Smooth muscle cell (in vitro differentiated cells): ENCODE measurements around the gene GPR4. TPM values are rescaled to one million over a fixed set of nuclear protein-coding genes. Genes with fewer than 3 reads are reported as not detected.

Experiments used
- DNase-seq: peaks from one replicate; lab custom pipeline; 2025; ENCODE audit not compliant: unreplicated experiment; lab: John Stamatoyannopoulos, UW
- H2AFZ ChIP-seq: fragments of 200-600 bp; sonication (generic); 2 replicates; pipeline ENCODE4 v1.6.0; 2016; ENCODE audit warnings: antibody characterized with exemption, low read depth, mild to moderate bottlenecking
- H3F3A ChIP-seq: fragments of 200-600 bp; sonication (generic); 2 replicates; pipeline ENCODE4 v1.6.0; 2017; ENCODE audit warnings: antibody characterized with exemption, low read depth
- H3K27ac ChIP-seq: fragments of 200-600 bp; sonication (generic); 2 replicates; pipeline ENCODE4 v1.5.1; 2016; ENCODE audit warnings: low read depth, mild to moderate bottlenecking
- H3K27me3 ChIP-seq: fragments of 200-600 bp; sonication (generic); 2 replicates; pipeline ENCODE4 v1.6.1; 2016; ENCODE audit warnings: low read depth, mild to moderate bottlenecking
- H3K36me3 ChIP-seq: fragments of 200-600 bp; sonication (generic); 2 replicates; pipeline ENCODE4 v1.5.1; 2016; ENCODE audit warnings: low read depth
- H3K4me1 ChIP-seq: fragments of 200-600 bp; sonication (generic); 2 replicates; pipeline ENCODE4 v1.5.1; 2016; ENCODE audit warnings: low read depth
- H3K4me2 ChIP-seq: fragments of 200-600 bp; sonication (generic); 2 replicates; pipeline ENCODE4 v1.6.0; 2016; ENCODE audit warnings: mild to moderate bottlenecking
- H3K4me3 ChIP-seq: fragments of 200-600 bp; sonication (generic); 2 replicates; pipeline ENCODE4 v1.5.1; 2016; ENCODE audit warnings: mild to moderate bottlenecking
- H3K79me2 ChIP-seq: fragments of 200-600 bp; sonication (generic); 2 replicates; pipeline ENCODE4 v1.6.0; 2016; ENCODE audit warnings: low read depth, mild to moderate bottlenecking
- H3K9ac ChIP-seq: fragments of 200-600 bp; sonication (generic); 2 replicates; pipeline ENCODE4 v1.6.0; 2016; ENCODE audit warnings: low read depth
- H3K9me3 ChIP-seq: fragments of 200-600 bp; sonication (generic); replicated peaks from 2 replicates; pipeline ENCODE4 v1.5.1; 2016; ENCODE audit warnings: low read depth
- H4K20me1 ChIP-seq: fragments of 200-600 bp; sonication (generic); 2 replicates; pipeline ENCODE4 v1.6.0; 2016; ENCODE audit warnings: low read depth
- CTCF ChIP-seq: fragments of 200-600 bp; sonication (generic); IDR thresholded peaks from 2 replicates; pipeline ENCODE4 v1.5.1; 2017; ENCODE audit warnings: borderline replicate concordance, mild to moderate bottlenecking, antibody characterized with exemption; ENCODE audit not compliant: insufficient read depth, poor library complexity, severe bottlenecking
- WGBS: methylation state at CpG from one replicate; pipeline ENCODE4 v1.1.7; 2016; ENCODE audit warnings: low lambda C conversion rate; 5-methylcytosine and 5-hydroxymethylcytosine counted together
- polyA plus RNA-seq: library from polyadenylated mRNA; unstranded; fragments of >200 nt; fragmentation: Nextera tagmentation; extraction: Ambion mirVana; gene quantifications from 2 replicates; pipeline ENCODE4 v1.2.1, GENCODE V29; 2016
- total RNA-seq: library from RNA; depleted of rRNA; stranded (reverse); fragments of >200 nt; gene quantifications from 2 replicates; pipeline ENCODE4 v1.2.3, GENCODE V29; 2014

Gene GPR4
- total and polyA plus RNA-seq, 2 experiments from 2014 or later = not detected

GRCh38 chr19:45607071-45608029 is 5.3 kb upstream of the GPR4 start:
- Histone ChIP-seq H3K4me2 (peak overlapping the region; percentile 84), H3K9ac (no peak overlapping the region), H3K4me3 (peak overlapping the region; percentile 33), H3K79me2 (no peaks in the 10 kb centered on the region), H3K27me3 (peaks cover 8% of the 10 kb centered on the region), H3F3A (no peaks in the 10 kb centered on the region), H2AFZ (peak overlapping the region; percentile 74), H4K20me1 (no peaks in the 10 kb centered on the region), H3K27ac (no peak overlapping the region), H3K9me3 (no peaks in the 10 kb centered on the region), H3K36me3 (no peaks in the 10 kb centered on the region), H3K4me1 (no peaks in the 10 kb centered on the region)
- peak; percentile 44 for DNase-seq
- peak; percentile 85 for TF ChIP-seq CTCF
- 16% methylated on average over 28 of the region's 28 CpGs for WGBS

DNA sequence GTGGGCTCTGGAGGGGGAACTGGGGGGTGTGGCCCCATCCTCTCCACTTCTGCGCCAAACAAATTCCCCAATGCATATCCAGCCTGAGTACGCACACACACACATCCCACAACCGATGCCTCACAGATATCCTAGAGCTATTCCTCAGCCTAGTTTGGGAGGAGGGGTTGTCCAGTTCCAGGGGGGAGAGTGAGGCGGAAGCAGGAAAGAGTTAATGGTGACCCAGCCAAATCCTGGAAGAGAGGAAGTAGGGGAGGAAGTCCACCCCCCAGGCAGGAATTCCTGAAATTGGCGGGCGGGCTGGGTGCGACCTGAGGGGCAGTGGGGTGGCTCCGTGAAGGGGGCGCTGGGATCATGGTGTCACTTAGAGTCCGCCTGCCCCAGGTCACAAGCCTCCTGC is 897 bp downstream of the GPR4 start:
- Histone ChIP-seq H3K36me3 (no peaks in the 10 kb centered on the region), H3F3A (no peaks in the 10 kb centered on the region), H3K9me3 (no peaks in the 10 kb centered on the region), H3K79me2 (no peaks in the 10 kb centered on the region), H3K4me3 (no peak overlapping the region), H3K27ac (no peak overlapping the region), H3K4me2 (no peak overlapping the region), H4K20me1 (no peaks in the 10 kb centered on the region), H3K9ac (no peak overlapping the region), H2AFZ (no peak overlapping the region), H3K4me1 (no peaks in the 10 kb centered on the region), H3K27me3 (peaks cover 70% of the 10 kb centered on the region)
- 58% methylated on average over 6 of the region's 10 CpGs for WGBS
- TF ChIP-seq CTCF = no peak
- no peak for DNase-seq

GRCh38 chr19:45600340-45600885 is 1.6 kb downstream of the GPR4 start:
- H3K79me2 ChIP-seq = no peaks in the 10 kb centered on the region
- H3F3A ChIP-seq = no peaks in the 10 kb centered on the region
- no peak for DNase-seq
- peaks cover 76% of the 10 kb centered on the region for H3K27me3 ChIP-seq
- no peak overlapping the region for H3K9ac ChIP-seq
- H4K20me1 ChIP-seq = no peaks in the 10 kb centered on the region
- H3K4me3 ChIP-seq = no peak overlapping the region
- H3K9me3 ChIP-seq = no peaks in the 10 kb centered on the region
- H3K36me3 ChIP-seq = no peaks in the 10 kb centered on the region
- no peak overlapping the region for H3K4me2 ChIP-seq
- H3K4me1 ChIP-seq = no peaks in the 10 kb centered on the region
- TF ChIP-seq CTCF = no peak
- H3K27ac ChIP-seq = no peak overlapping the region
- 56% methylated on average over 4 of the region's 5 CpGs for WGBS
- H2AFZ ChIP-seq = no peak overlapping the region
